Mucosa of stomach (tissue), 1 donor: ENCODE results near the gene TNC.

Experiments used
- H3K27me3 ChIP-seq: one replicate; pipeline ENCODE4 v1.7.0; 2013; ENCODE audit warnings: mild to moderate bottlenecking, low read length; ENCODE audit not compliant: control insufficient read depth, insufficient read depth
- H3K36me3 ChIP-seq: one replicate; pipeline ENCODE4 v1.7.0; 2013; ENCODE audit warnings: low read length; ENCODE audit not compliant: control insufficient read depth, insufficient read depth
- H3K4me1 ChIP-seq: one replicate; pipeline ENCODE4 v1.7.0; 2013; ENCODE audit warnings: mild to moderate bottlenecking, low read length; ENCODE audit not compliant: control insufficient read depth, insufficient read depth
- H3K4me3 ChIP-seq: one replicate; pipeline ENCODE4 v1.7.0; 2013; ENCODE audit warnings: low read length
- H3K9ac ChIP-seq: one replicate; pipeline ENCODE4 v1.7.0; 2013; ENCODE audit warnings: mild to moderate bottlenecking, low read length, moderate library complexity
- H3K9me3 ChIP-seq: one replicate; pipeline ENCODE4 v1.7.0; 2013; ENCODE audit warnings: mild to moderate bottlenecking, low read length, moderate library complexity; ENCODE audit not compliant: control insufficient read depth
- donor health status: Pancreatic carcinoma.

The TNC gene

GRCh38 chr9:115063058-115063845 is 54.7 kb downstream of the TNC start:
- Histone ChIP-seq H3K36me3 (no peaks in the 10 kb centered on the region), H3K4me1 (no peaks in the 10 kb centered on the region), H3K9me3 (no peaks in the 10 kb centered on the region), H3K4me3 (no peak overlapping the region), H3K9ac (no peak overlapping the region), H3K27me3 (no peaks in the 10 kb centered on the region)

GRCh38 chr9:115058684-115059315 is 59.2 kb downstream of the TNC start:
- Histone ChIP-seq H3K4me3 (no peak overlapping the region), H3K36me3 (no peaks in the 10 kb centered on the region), H3K27me3 (no peaks in the 10 kb centered on the region), H3K9ac (no peak overlapping the region), H3K9me3 (no peaks in the 10 kb centered on the region), H3K4me1 (no peaks in the 10 kb centered on the region)

GRCh38 chr9:115058175-115058574 is 59.8 kb downstream of the TNC start:
- H3K36me3 ChIP-seq = no peaks in the 10 kb centered on the region
- H3K4me1 ChIP-seq = no peaks in the 10 kb centered on the region
- no peaks in the 10 kb centered on the region for H3K9me3 ChIP-seq
- H3K4me3 ChIP-seq = no peak overlapping the region
- no peaks in the 10 kb centered on the region for H3K27me3 ChIP-seq
- H3K9ac ChIP-seq = no peak overlapping the region

- Histone ChIP-seq H3K27me3 (peaks cover 2% of the 10 kb centered on the region), H3K4me3 (no peak overlapping the region), H3K9ac (no peak overlapping the region), H3K36me3 (no peaks in the 10 kb centered on the region), H3K4me1 (no peaks in the 10 kb centered on the region), H3K9me3 (no peaks in the 10 kb centered on the region)
These were observed 60.4 kb downstream of the TNC start for GRCh38 chr9:115057559-115057958.

- peaks cover 3% of the 10 kb centered on the region for H3K27me3 ChIP-seq
- H3K9me3 ChIP-seq = no peaks in the 10 kb centered on the region
- no peak overlapping the region for H3K9ac ChIP-seq
- H3K4me3 ChIP-seq = no peak overlapping the region
- no peaks in the 10 kb centered on the region for H3K36me3 ChIP-seq
- no peaks in the 10 kb centered on the region for H3K4me1 ChIP-seq
These were observed 67.9 kb downstream of the TNC start for GRCh38 chr9:115050002-115050490.

- no peaks in the 10 kb centered on the region for H3K27me3 ChIP-seq
- no peaks in the 10 kb centered on the region for H3K9me3 ChIP-seq
- no peaks in the 10 kb centered on the region for H3K4me1 ChIP-seq
- no peaks in the 10 kb centered on the region for H3K36me3 ChIP-seq
- H3K9ac ChIP-seq = no peak overlapping the region
- no peak overlapping the region for H3K4me3 ChIP-seq
These were observed 71.1 kb downstream of the TNC start for GRCh38 chr9:115046824-115047223.

- no peaks in the 10 kb centered on the region for H3K27me3 ChIP-seq
- H3K9ac ChIP-seq = no peak overlapping the region
- H3K36me3 ChIP-seq = no peaks in the 10 kb centered on the region
- H3K9me3 ChIP-seq = no peaks in the 10 kb centered on the region
- H3K4me3 ChIP-seq = no peak overlapping the region
- no peaks in the 10 kb centered on the region for H3K4me1 ChIP-seq
These were observed 71.8 kb downstream of the TNC start for GRCh38 chr9:115046199-115046598.

GRCh38 chr9:115043632-115044031 is 74.3 kb downstream of the TNC start:
- Histone ChIP-seq H3K4me1 (no peaks in the 10 kb centered on the region), H3K9me3 (no peaks in the 10 kb centered on the region), H3K36me3 (no peaks in the 10 kb centered on the region), H3K27me3 (no peaks in the 10 kb centered on the region), H3K9ac (no peak overlapping the region), H3K4me3 (no peak overlapping the region)

GRCh38 chr9:115042781-115043509 is 75.0 kb downstream of the TNC start:
- H3K36me3 ChIP-seq = no peaks in the 10 kb centered on the region
- H3K4me3 ChIP-seq = no peak overlapping the region
- H3K27me3 ChIP-seq = no peaks in the 10 kb centered on the region

GRCh38 chr9:115039516-115040120 is 78.3 kb downstream of the TNC start:
- Histone ChIP-seq H3K9me3 (no peaks in the 10 kb centered on the region), H3K36me3 (no peaks in the 10 kb centered on the region), H3K4me1 (no peaks in the 10 kb centered on the region)

More at GRCh38 chr9:115042781-115043509, 75.0 kb downstream of the TNC start:
- Histone ChIP-seq H3K9ac (no peak overlapping the region), H3K4me1 (no peaks in the 10 kb centered on the region), H3K9me3 (no peaks in the 10 kb centered on the region)

GRCh38 chr9:115038178-115038577 is 79.8 kb downstream of the TNC start:
- H3K27me3 ChIP-seq = no peaks in the 10 kb centered on the region
- no peaks in the 10 kb centered on the region for H3K9me3 ChIP-seq
- H3K36me3 ChIP-seq = no peaks in the 10 kb centered on the region
- H3K4me3 ChIP-seq = no peak overlapping the region
- H3K4me1 ChIP-seq = no peaks in the 10 kb centered on the region
- no peak overlapping the region for H3K9ac ChIP-seq

More at GRCh38 chr9:115039516-115040120, 78.3 kb downstream of the TNC start:
- H3K4me3 ChIP-seq = no peak overlapping the region
- H3K9ac ChIP-seq = no peak overlapping the region
- H3K27me3 ChIP-seq = no peaks in the 10 kb centered on the region
